Mesenchymal stem cell (in vitro differentiated cells and primary cell): ENCODE measurements around the gene SREK1.

Experiments
- DNase-seq: peaks from one replicate; pipeline ENCODE4 v3.0.0-alpha.2; 2013
- H2AFZ ChIP-seq: one replicate; pipeline ENCODE4 v1.6.1; 2013; ENCODE audit warnings: low read depth, mild to moderate bottlenecking, control low read depth, inconsistent platforms, low read length, moderate library complexity
- H2AK5ac ChIP-seq: 2 replicates; pipeline ENCODE4 v1.6.1; 2013; ENCODE audit warnings: low read length, moderate library complexity, mild to moderate bottlenecking, inconsistent platforms; ENCODE audit not compliant: severe bottlenecking
- H2BK120ac ChIP-seq: one replicate; pipeline ENCODE4 v1.6.1; 2013; ENCODE audit warnings: low read depth, mild to moderate bottlenecking, inconsistent platforms, low read length, moderate library complexity
- H2BK12ac ChIP-seq, 2 experiments: one replicate each; pipeline ENCODE4 v1.6.1; 2013; ENCODE audit warnings: inconsistent platforms in 2 of 2, low read length in 2 of 2, mild to moderate bottlenecking in 2 of 2, moderate library complexity in 2 of 2, control low read depth in 1 of 2
- H2BK15ac ChIP-seq: one replicate; pipeline ENCODE4 v1.6.1; 2013; ENCODE audit warnings: mild to moderate bottlenecking, low read depth, inconsistent platforms; ENCODE audit not compliant: poor library complexity, severe bottlenecking
- H2BK5ac ChIP-seq: 2 replicates; pipeline ENCODE4 v1.6.1; 2013; ENCODE audit warnings: low read depth, mild to moderate bottlenecking, low read length, control low read depth, inconsistent platforms; ENCODE audit not compliant: poor library complexity, severe bottlenecking
- H3K14ac ChIP-seq, 2 experiments: one replicate each; pipeline ENCODE4 v1.6.1; 2013; ENCODE audit warnings: inconsistent platforms in 2 of 2, low read length in 2 of 2, control low read depth in 1 of 2, mild to moderate bottlenecking in 1 of 2, moderate library complexity in 1 of 2
- H3K18ac ChIP-seq, 2 experiments: one replicate each; pipeline ENCODE4 v1.6.1; 2013; ENCODE audit warnings: inconsistent platforms in 2 of 2, low read length in 2 of 2, control low read depth in 1 of 2, low read depth in 1 of 2, mild to moderate bottlenecking in 1 of 2
- H3K23ac ChIP-seq, 2 experiments: one replicate each; pipeline ENCODE4 v1.6.1; 2013; ENCODE audit warnings: inconsistent platforms in 2 of 2, low read length in 2 of 2, mild to moderate bottlenecking in 2 of 2, moderate library complexity in 2 of 2, control low read depth in 1 of 2
- H3K27ac ChIP-seq: 2 replicates; pipeline ENCODE4 v1.5.1; 2013; ENCODE audit warnings: mild to moderate bottlenecking, moderate library complexity, low read length, control low read depth, inconsistent platforms; ENCODE audit not compliant: poor library complexity, severe bottlenecking
- H3K27me3 ChIP-seq, 2 experiments: 2 replicates each; pipeline versions ENCODE4 v1.6.1 to v1.7.0; 2013; ENCODE audit warnings: low read length in 2 of 2, mild to moderate bottlenecking in 2 of 2, moderate library complexity in 2 of 2, control low read depth in 1 of 2, inconsistent platforms in 1 of 2; ENCODE audit not compliant: control insufficient read depth in 1 of 2, insufficient read depth in 1 of 2
- H3K36me3 ChIP-seq, 2 experiments: 2 replicates each; pipeline versions ENCODE4 v1.6.1 to v1.7.0; 2013; ENCODE audit warnings: low read length in 2 of 2, control low read depth in 1 of 2, inconsistent platforms in 1 of 2, low read depth in 1 of 2, mild to moderate bottlenecking in 1 of 2; ENCODE audit not compliant: insufficient read depth in 2 of 2, control insufficient read depth in 1 of 2
- H3K4ac ChIP-seq, 2 experiments: one replicate each; pipeline ENCODE4 v1.6.1; 2013; ENCODE audit warnings: inconsistent platforms in 2 of 2, low read length in 2 of 2, mild to moderate bottlenecking in 2 of 2, moderate library complexity in 2 of 2, control low read depth in 1 of 2, low read depth in 1 of 2
- H3K4me1 ChIP-seq: 2 replicates; pipeline ENCODE4 v1.6.1; 2013; ENCODE audit warnings: low read depth, low read length, control low read depth; ENCODE audit not compliant: control insufficient read depth, insufficient read depth
- H3K4me2 ChIP-seq: 2 replicates; pipeline ENCODE4 v1.6.1; 2013; ENCODE audit warnings: low read length, mild to moderate bottlenecking, inconsistent platforms; ENCODE audit not compliant: poor library complexity, severe bottlenecking
- H3K4me3 ChIP-seq, 2 experiments: 2 replicates each; pipeline versions ENCODE4 v1.5.1 to v1.7.0; 2013; ENCODE audit warnings: low read length in 2 of 2, mild to moderate bottlenecking in 2 of 2, control low read depth in 1 of 2, low read depth in 1 of 2; ENCODE audit not compliant: insufficient read depth in 1 of 2
- H3K79me1 ChIP-seq: replicated peaks from 2 replicates; pipeline ENCODE4 v1.6.1; 2013; ENCODE audit warnings: mild to moderate bottlenecking, control low read depth, low read length, inconsistent platforms; ENCODE audit not compliant: poor library complexity, severe bottlenecking
- H3K9ac ChIP-seq: 2 replicates; pipeline ENCODE4 v1.7.0; 2013; ENCODE audit warnings: mild to moderate bottlenecking, low read length, moderate library complexity
- H3K9me3 ChIP-seq: 2 replicates; pipeline ENCODE4 v1.7.0; 2013; ENCODE audit warnings: mild to moderate bottlenecking, low read length; ENCODE audit not compliant: control insufficient read depth
- H4K8ac ChIP-seq: one replicate; pipeline ENCODE4 v1.6.1; 2013; ENCODE audit warnings: inconsistent platforms, mild to moderate bottlenecking, low read length, moderate library complexity
- H4K91ac ChIP-seq: one replicate; pipeline ENCODE4 v1.6.1; 2013; ENCODE audit warnings: mild to moderate bottlenecking, low read length, inconsistent platforms
- WGBS: methylation state at CpG from one replicate; pipeline ENCODE4 v1.1.7; 2013; ENCODE audit warnings: mixed read lengths; 5-methylcytosine and 5-hydroxymethylcytosine counted together

Gene SREK1

DNA sequence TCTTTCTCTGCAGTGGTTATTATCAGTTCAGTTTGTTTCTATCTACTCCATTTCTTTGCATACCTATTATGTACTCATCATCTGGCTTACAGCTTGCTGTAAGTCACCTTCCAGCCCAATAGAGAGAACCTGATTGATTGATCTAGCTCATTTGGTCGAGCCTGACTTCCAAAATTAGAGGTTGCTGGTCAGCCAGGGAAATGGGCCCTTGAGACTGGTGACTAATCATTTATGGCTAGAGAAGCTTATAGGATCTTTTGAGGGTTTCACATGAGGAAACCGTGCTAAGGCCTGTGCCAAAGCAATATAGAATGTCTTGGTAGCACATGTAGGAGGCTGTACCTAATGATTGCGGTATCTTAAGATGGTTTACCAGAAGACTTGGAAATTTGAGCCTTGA is 5.8 kb downstream of the SREK1 start:
- Histone ChIP-seq H3K23ac (no peak overlapping the region), H3K4me3 (no peak overlapping the region), H3K18ac (no peak overlapping the region), H2BK5ac (no peak overlapping the region), H3K27ac (no peak overlapping the region), H3K27me3 (no peaks in the 10 kb centered on the region), H4K8ac (no peak overlapping the region), H2BK120ac (no peak overlapping the region), H3K79me1 (no peaks in the 10 kb centered on the region), H2BK15ac (no peak overlapping the region), H3K4me2 (no peak overlapping the region), H3K9me3 (no peaks in the 10 kb centered on the region), H2AK5ac (no peak overlapping the region), H3K4ac (no peak overlapping the region), H3K4me1 (no peaks in the 10 kb centered on the region), H3K14ac (no peak overlapping the region), H2BK12ac (no peak overlapping the region), H2AFZ (no peak overlapping the region), H4K91ac (no peak overlapping the region), H3K9ac (no peak overlapping the region), H3K36me3 (peaks cover 0 to 1% of the 10 kb centered on the region in 2 experiments)
- peak; percentile 41 for DNase-seq
- WGBS: 83% methylated on average over 3 of the region's 3 CpGs

DNA sequence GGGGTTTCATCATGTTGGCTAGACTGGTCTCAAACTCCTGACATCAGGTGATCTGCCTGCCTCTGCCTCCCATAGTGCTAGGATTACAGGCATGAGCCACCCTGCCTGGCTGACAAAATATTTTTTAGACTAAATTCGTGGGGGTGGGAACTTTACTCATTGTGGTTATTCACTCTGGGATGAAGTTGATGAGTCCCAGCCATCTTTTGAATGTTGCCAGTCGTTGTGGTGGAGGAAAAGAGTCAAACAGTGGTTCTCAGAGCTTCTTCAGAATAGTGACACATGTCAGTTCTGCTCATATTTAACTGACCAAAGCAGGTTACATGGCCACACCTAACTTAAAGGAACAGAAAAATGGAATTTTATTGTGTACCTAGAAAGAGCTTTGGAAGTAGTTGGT is 6.9 kb downstream of the SREK1 start:
- H2AK5ac ChIP-seq: no peak overlapping the region
- 94% methylated on average over 2 of the region's 2 CpGs for WGBS
- H3K4me1 ChIP-seq: no peaks in the 10 kb centered on the region
- H3K36me3 ChIP-seq: peaks cover 0 to 12% of the 10 kb centered on the region in 2 experiments
- no peaks in the 10 kb centered on the region for H3K27me3 ChIP-seq
- H3K4me2 ChIP-seq: no peak overlapping the region
- H4K91ac ChIP-seq: no peak overlapping the region
- H3K18ac ChIP-seq: no peak overlapping the region
- H3K4me3 ChIP-seq: no peak overlapping the region
- H2BK12ac ChIP-seq: no peak overlapping the region
- no peak overlapping the region for H3K4ac ChIP-seq
- H3K23ac ChIP-seq: no peak overlapping the region
- peaks cover 2% of the 10 kb centered on the region for H3K79me1 ChIP-seq
- no peak overlapping the region for H2BK5ac ChIP-seq
- H3K14ac ChIP-seq: no peak overlapping the region
- no peak overlapping the region for H2BK120ac ChIP-seq
- H4K8ac ChIP-seq: no peak overlapping the region
- H2BK15ac ChIP-seq: no peak overlapping the region
- no peak overlapping the region for H3K9ac ChIP-seq
- no peak overlapping the region for H2AFZ ChIP-seq
- no peak overlapping the region for H3K27ac ChIP-seq
- H3K9me3 ChIP-seq: no peaks in the 10 kb centered on the region
- no peak for DNase-seq

DNA sequence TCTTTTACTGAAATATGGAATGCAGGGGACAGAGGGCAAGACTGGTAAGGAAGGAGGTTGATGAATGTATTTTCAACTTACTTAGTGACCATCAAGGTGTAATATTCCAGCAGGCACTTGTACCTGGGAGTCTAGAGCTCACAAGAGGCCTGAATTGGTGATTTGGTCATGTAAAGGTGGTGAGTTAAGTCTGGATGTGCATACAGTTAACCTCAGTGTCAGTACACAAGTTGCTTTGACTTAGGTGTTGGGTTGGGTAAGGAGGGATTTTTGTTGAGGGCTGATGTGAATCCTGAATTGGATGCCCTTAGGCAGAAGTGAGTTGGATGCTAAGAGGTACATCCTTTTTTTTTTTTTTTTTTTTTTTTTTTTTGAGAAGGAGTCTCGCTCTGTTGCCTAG is 7.4 kb downstream of the SREK1 start:
- Histone ChIP-seq H3K4me2 (no peak overlapping the region), H3K4ac (no peak overlapping the region), H3K4me3 (no peak overlapping the region), H3K4me1 (no peaks in the 10 kb centered on the region), H3K23ac (no peak overlapping the region), H3K79me1 (peaks cover 2% of the 10 kb centered on the region), H2BK120ac (no peak overlapping the region), H4K91ac (no peak overlapping the region), H3K14ac (no peak overlapping the region), H3K36me3 (peaks cover 0 to 17% of the 10 kb centered on the region in 2 experiments), H2AFZ (no peak overlapping the region), H3K9ac (no peak overlapping the region), H3K27me3 (no peaks in the 10 kb centered on the region), H3K9me3 (no peaks in the 10 kb centered on the region), H4K8ac (no peak overlapping the region), H2AK5ac (no peak overlapping the region), H2BK15ac (no peak overlapping the region), H3K27ac (no peak overlapping the region), H2BK12ac (no peak overlapping the region), H2BK5ac (no peak overlapping the region), H3K18ac (no peak overlapping the region)
- no peak for DNase-seq
- WGBS: no CpG with 5 or more reads among the region's 1 CpG

DNA sequence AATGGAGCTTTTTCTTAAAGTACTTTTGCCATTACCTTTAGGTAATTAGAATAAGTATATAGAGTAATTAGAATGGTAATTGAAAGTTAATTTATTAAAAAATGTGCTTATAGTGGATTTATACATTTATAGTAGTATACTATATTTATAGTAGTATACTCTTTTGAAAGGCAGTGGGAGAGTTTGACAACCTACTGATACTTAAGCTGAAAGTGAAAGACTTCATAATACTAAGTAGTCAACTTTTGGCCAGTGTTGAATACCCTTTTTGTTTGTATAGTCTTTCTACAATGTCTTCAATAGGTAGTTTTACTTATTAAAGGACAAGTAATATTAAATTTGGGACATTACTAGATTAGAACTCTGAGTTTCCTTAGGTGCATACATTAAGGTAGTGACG is 12.9 kb downstream of the SREK1 start:
- Histone ChIP-seq H3K27me3 (no peaks in the 10 kb centered on the region), H3K4me3 (no peak overlapping the region), H3K14ac (no peak overlapping the region), H3K9me3 (no peaks in the 10 kb centered on the region), H3K18ac (no peak overlapping the region), H3K27ac (no peak overlapping the region), H2BK15ac (no peak overlapping the region), H3K4ac (no peak overlapping the region), H3K23ac (no peak overlapping the region), H2BK120ac (no peak overlapping the region), H2BK5ac (no peak overlapping the region), H4K91ac (no peak overlapping the region), H3K36me3 (peaks cover 4 to 60% of the 10 kb centered on the region in 2 experiments), H3K4me1 (no peaks in the 10 kb centered on the region), H3K9ac (no peak overlapping the region), H3K79me1 (peaks cover 8% of the 10 kb centered on the region), H2AFZ (no peak overlapping the region), H4K8ac (no peak overlapping the region), H2AK5ac (no peak overlapping the region), H3K4me2 (no peak overlapping the region), H2BK12ac (no peak overlapping the region)
- no CpG with 5 or more reads among the region's 1 CpG for WGBS
- DNase-seq: no peak
